ENCODE results near the gene GPRC5B. TPM values are rescaled to one million over a fixed set of nuclear protein-coding genes. Genes with fewer than 3 reads are reported as not detected.

The GPRC5B gene
- total and polyA plus RNA-seq, 2 of the 8 experiments (the other 6 are each of a cell fraction or from before 2014, with no cell fraction given) = 106 to 160 TPM

- Histone ChIP-seq H3K36me3 (ENCODE audit: control insufficient read depth in 2 of 4, insufficient read depth in 4 of 4, low read length in 3 of 4) (no peaks in the 10 kb centered on the region), H3K14ac (ENCODE audit: insufficient read length) (no peak overlapping the region), H2BK120ac (replicated peaks; ENCODE audit: low read depth, low read length) (no peak overlapping the region), H2BK15ac (ENCODE audit: low read length) (peak overlapping the region; percentile 81; the same call in 1 of the 2 replicates), H3K27ac (ENCODE audit: low read depth, low read length) (no peak overlapping the region), H3K4me3 (ENCODE audit: extremely low read depth in 1 of 4, insufficient read depth in 2 of 4, low read depth in 3 of 4, low read length in 4 of 4) (no peak overlapping the region), H3K18ac (ENCODE audit: extremely low read depth, low read length) (peak overlapping the region; percentile 48; the same call in 1 of the 2 replicates), H4K91ac (replicated peaks; ENCODE audit: insufficient read length, low read length) (no peak overlapping the region), H3K9ac (replicated peaks in 1 of 4; ENCODE audit: extremely low read depth in 1 of 4, low read depth in 3 of 4, low read length in 3 of 4) (no peak overlapping the region), H3K4me1 (replicated peaks in 1 of 4; ENCODE audit: control insufficient read depth in 3 of 4, insufficient read depth in 4 of 4, low read length in 3 of 4) (no peaks in the 10 kb centered on the region), H3K79me1 (ENCODE audit: low read depth, low read length) (no peaks in the 10 kb centered on the region), H2BK5ac (ENCODE audit: low read depth, low read length) (no peak overlapping the region), H3K79me2 (ENCODE audit: control insufficient read depth in 1 of 2, insufficient read depth in 2 of 2, low read length in 2 of 2) (no peaks in the 10 kb centered on the region), H3K9me3 (ENCODE audit: insufficient read depth in 2 of 2, low read depth in 1 of 2, low read length in 1 of 2) (no peaks in the 10 kb centered on the region), H3K27me3 (replicated peaks in 1 of 4; ENCODE audit: control insufficient read depth in 3 of 4, extremely low read depth in 1 of 4, insufficient read depth in 3 of 4, low read length in 3 of 4) (no peaks in the 10 kb centered on the region), H3K4ac (replicated peaks; ENCODE audit: insufficient read length, low read depth, low read length) (no peak overlapping the region), H3K23me2 (ENCODE audit: low read depth, low read length) (no peaks in the 10 kb centered on the region), H2AK5ac (ENCODE audit: low read depth, low read length) (no peak overlapping the region), H4K5ac (ENCODE audit: insufficient read length, low read depth, low read length) (no peak overlapping the region), H2AFZ (ENCODE audit: low read length) (no peak overlapping the region), H3K56ac (replicated peaks; ENCODE audit: insufficient read length, low read depth, low read length) (no peak overlapping the region), H2BK20ac (ENCODE audit: low read length) (no peak overlapping the region), H4K8ac (ENCODE audit: extremely low read depth, insufficient read depth, low read length) (no peak overlapping the region), H4K20me1 (replicated peaks in 1 of 2; ENCODE audit: control insufficient read depth in 1 of 2, insufficient read depth in 2 of 2, low read length in 2 of 2) (no peaks in the 10 kb centered on the region), H3K4me2 (ENCODE audit: insufficient read depth in 1 of 2, low read depth in 2 of 2, low read length in 2 of 2) (no peak overlapping the region), H3K23ac (ENCODE audit: insufficient read length) (no peak overlapping the region), H2BK12ac (ENCODE audit: low read depth, low read length) (0 out of 2 replicates have a peak overlapping the region, but pooled peaks have one; percentile 9)
- no peak for DNase-seq (ENCODE audit: low read depth in 1 of 2, low spot score in 2 of 2)
- FAIRE-seq = no peak
- POLR2A ChIA-PET (ENCODE audit: partially characterized antibody) = no interaction called here
- 76% methylated on average over 6 of the region's 6 CpGs; no CpG with 5 or more reads in 1 of the 2 experiments for WGBS, 2 experiments (ENCODE audit: extremely low coverage in 1 of 2, insufficient coverage in 1 of 2, insufficient read length in 1 of 2, insufficient replicate concordance in 2 of 2, low coverage in 1 of 2, low lambda C conversion rate in 2 of 2, missing lambda C conversion rate in 1 of 2)
- CTCF ChIA-PET (ENCODE audit: partially characterized antibody) = no interaction called here
- TF ChIP-seq CBX5 (IDR thresholded peaks at IDR 0.05; ENCODE audit: low read depth, low read length) (no peak), BCL11A (IDR thresholded peaks at IDR 0.05; ENCODE audit: low read depth in 2 of 2, low read length in 2 of 2) (no peak), EZH2 (IDR thresholded peaks at IDR 0.05; ENCODE audit: low read depth, low read length, severe bottlenecking) (no peak), TBP (IDR thresholded peaks at IDR 0.05; ENCODE audit: low read depth, low read length) (no peak), ATF2 (IDR thresholded peaks at IDR 0.05; ENCODE audit: low read length) (no peak), JUN (IDR thresholded peaks at IDR 0.05; ENCODE audit: low read depth, low read length) (no peak), BACH1 (IDR thresholded peaks at IDR 0.05; ENCODE audit: low read length) (no peak), TAF1 (IDR thresholded peaks at IDR 0.05; ENCODE audit: low read depth, low read length) (no peak), EGR1 (IDR thresholded peaks at IDR 0.05; ENCODE audit: borderline replicate concordance, low read depth, low read length) (no peak), NRF1 (IDR thresholded peaks at IDR 0.05; ENCODE audit: low read depth, low read length) (no peak)
Observed at GRCh38 chr16:19823322-19823721, 61.3 kb downstream of the GPRC5B start.
